ENCODE results near the gene TENT5C.

TENT5C gene

DNA sequence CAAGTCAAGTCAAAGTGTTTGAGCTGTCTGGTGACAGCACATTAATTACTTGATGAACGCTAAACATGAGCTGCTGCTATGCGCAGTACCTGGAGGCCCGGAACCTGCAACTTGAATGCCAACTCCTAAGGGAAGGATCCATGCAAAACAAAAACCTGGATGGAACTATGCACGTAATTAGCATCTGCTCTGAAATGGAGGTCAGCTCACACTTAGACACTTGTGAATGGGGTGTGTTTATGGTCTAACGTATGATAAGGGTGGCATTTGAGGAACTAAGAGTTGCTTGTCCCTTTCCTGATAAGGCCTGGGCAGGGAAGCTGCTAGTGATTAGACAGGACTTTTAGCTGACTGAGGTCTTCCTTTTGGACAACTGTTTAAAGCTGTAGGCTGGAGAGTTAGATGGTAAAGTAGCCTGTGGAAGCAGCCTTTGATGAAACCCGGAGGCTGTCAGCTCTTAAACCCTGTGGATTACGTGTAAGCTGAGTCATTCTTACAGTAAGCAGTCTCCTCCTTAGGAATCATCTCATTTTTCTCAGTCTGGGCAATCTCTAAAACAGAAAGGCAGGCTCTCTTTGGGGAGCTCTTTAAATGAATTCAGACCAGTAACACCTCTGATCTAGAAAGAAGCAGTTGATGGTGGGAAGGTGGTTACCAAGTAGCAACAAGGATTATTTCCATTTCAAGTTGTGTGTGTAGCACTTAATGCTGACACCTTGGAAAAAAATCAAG is 6.8 kb downstream of the TENT5C start:
- TF ChIP-seq CTCF (IDR thresholded peaks at IDR 0.05; ENCODE audit: low read depth, low read length), result no peak
- no peak overlapping the region for H3K4me3 ChIP-seq (ENCODE audit: low read depth, low read length)

DNA sequence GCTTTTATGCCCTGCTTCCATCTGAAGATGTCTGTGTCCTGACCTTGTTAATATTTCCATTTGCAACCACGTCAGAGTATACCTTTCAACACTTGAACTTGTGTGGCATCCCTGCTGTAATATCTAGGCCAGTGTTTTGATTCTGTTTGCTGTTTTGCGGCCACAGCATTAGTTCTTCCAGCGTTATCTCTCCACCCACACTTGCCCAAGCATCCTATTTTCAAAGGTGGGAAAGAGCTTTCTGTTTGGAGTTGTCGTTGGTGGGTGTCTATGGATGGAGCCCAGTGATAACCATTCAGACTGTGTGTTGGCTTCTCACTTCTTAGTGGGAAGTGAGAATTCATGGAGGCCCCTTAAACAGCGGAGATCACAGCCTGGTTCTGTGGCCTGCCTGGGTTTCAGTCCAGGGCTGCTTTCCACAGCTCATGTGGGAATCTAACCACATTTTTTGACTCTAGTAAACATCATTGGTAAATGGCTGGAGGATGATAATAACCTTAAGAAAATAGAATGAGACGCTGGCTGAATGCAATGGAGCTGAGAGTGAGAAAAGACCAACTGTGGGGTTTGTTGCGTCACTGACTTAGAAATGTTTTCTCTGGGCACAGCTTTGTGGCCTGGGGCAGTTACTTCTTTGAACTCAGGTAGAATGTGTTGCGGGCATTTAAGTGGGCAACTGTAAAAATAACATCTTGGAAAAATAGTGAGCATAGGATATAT is 7.6 kb downstream of the TENT5C start:
- no peak overlapping the region for H3K4me3 ChIP-seq (ENCODE audit: low read depth, low read length)
- no peak for TF ChIP-seq CTCF (IDR thresholded peaks at IDR 0.05; ENCODE audit: low read depth, low read length)

GRCh38 chr1:117613969-117614729 is 8.3 kb downstream of the TENT5C start:
- TF ChIP-seq CTCF (IDR thresholded peaks at IDR 0.05; ENCODE audit: low read depth, low read length), result no peak
- H3K4me3 ChIP-seq (ENCODE audit: low read depth, low read length), result no peak overlapping the region

- no peak overlapping the region for H3K4me3 ChIP-seq (ENCODE audit: low read depth, low read length)
- no peak for TF ChIP-seq CTCF (IDR thresholded peaks at IDR 0.05; ENCODE audit: low read depth, low read length)
Observed at GRCh38 chr1:117615474-117615873, 9.6 kb downstream of the TENT5C start.

DNA sequence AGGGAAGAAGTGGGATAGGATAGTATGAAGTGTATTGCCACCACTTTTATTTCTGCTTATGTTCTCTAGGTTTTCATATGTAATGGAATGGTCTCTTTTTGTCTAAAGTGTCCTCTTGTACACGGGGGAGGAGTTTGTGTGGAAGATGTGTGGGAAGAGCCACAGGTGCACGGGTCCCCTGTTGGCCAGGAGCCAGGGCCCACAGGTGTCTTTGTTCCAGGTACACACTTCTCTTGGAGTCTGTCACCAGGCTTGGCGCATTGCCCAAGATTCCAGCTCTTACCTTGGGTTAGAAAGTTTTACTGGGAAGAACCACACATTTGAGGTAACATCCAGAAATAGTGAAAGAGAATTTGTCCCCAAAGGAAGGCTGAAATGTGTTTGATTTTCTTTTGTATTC is 10.5 kb downstream of the TENT5C start:
- H3K4me3 ChIP-seq (ENCODE audit: low read depth, low read length), result no peak overlapping the region
- no peak for TF ChIP-seq CTCF (IDR thresholded peaks at IDR 0.05; ENCODE audit: low read depth, low read length)

GRCh38 chr1:117616967-117617366 is 11.1 kb downstream of the TENT5C start:
- TF ChIP-seq CTCF (IDR thresholded peaks at IDR 0.05; ENCODE audit: low read depth, low read length), result no peak
- H3K4me3 ChIP-seq (ENCODE audit: low read depth, low read length), result no peak overlapping the region
